Neuronal stem cell (in vitro differentiated cells): ENCODE measurements around the gene ADGRA1.
A peak's percentile ranks its signal among the peaks of the same experiment; 100 is the strongest.

ENCODE experiments used
- DNase-seq: peaks from one replicate; pipeline ENCODE4 v3.0.0-alpha.2; 2013; ENCODE audit warnings: low spot score
- H2AFZ ChIP-seq: one replicate; pipeline ENCODE4 v1.6.1; 2013; ENCODE audit warnings: mild to moderate bottlenecking, low read length, inconsistent platforms
- H2AK5ac ChIP-seq: 2 replicates; pipeline ENCODE4 v1.6.1; 2013; ENCODE audit warnings: low read depth, mild to moderate bottlenecking, inconsistent platforms, low read length, moderate library complexity, mixed read lengths
- H2BK120ac ChIP-seq: 2 replicates; pipeline ENCODE4 v1.6.1; 2013; ENCODE audit warnings: low read depth, mild to moderate bottlenecking, inconsistent platforms, low read length, moderate library complexity, mixed read lengths
- H2BK12ac ChIP-seq: one replicate; pipeline ENCODE4 v1.6.1; 2013; ENCODE audit warnings: low read length, inconsistent platforms
- H2BK15ac ChIP-seq: 2 replicates; pipeline ENCODE4 v1.6.1; 2013; ENCODE audit warnings: mild to moderate bottlenecking, low read length, inconsistent platforms, mixed read lengths
- H2BK5ac ChIP-seq: one replicate; pipeline ENCODE4 v1.6.1; 2013; ENCODE audit warnings: inconsistent platforms, mild to moderate bottlenecking, low read length, moderate library complexity
- H3K14ac ChIP-seq: one replicate; pipeline ENCODE4 v1.6.1; 2013; ENCODE audit warnings: low read length, inconsistent platforms
- H3K18ac ChIP-seq: 2 replicates; pipeline ENCODE4 v1.6.1; 2013; ENCODE audit warnings: low read length, inconsistent platforms
- H3K23ac ChIP-seq: 2 replicates; pipeline ENCODE4 v1.6.1; 2013; ENCODE audit warnings: low read depth, mild to moderate bottlenecking, mixed read lengths, low read length, inconsistent platforms; ENCODE audit not compliant: poor library complexity
- H3K27ac ChIP-seq: replicated peaks from 3 replicates; pipeline ENCODE4 v1.5.1; 2013; ENCODE audit warnings: low read length, inconsistent platforms
- H3K27me3 ChIP-seq, 3 experiments: 2 replicates each; pipeline ENCODE4 v1.6.1; 2013; ENCODE audit warnings: low read length in 3 of 3, mild to moderate bottlenecking in 2 of 3, inconsistent platforms in 1 of 3, low read depth in 1 of 3, mixed read lengths in 1 of 3, moderate library complexity in 1 of 3; ENCODE audit not compliant: control insufficient read depth in 3 of 3, insufficient read depth in 3 of 3
- H3K36me3 ChIP-seq, 2 donors: replicated peaks in 1 of 2; 2 replicates each; pipeline ENCODE4 v1.6.1; 2013; ENCODE audit warnings: low read length in 2 of 2; ENCODE audit not compliant: control insufficient read depth in 2 of 2, insufficient read depth in 2 of 2
- H3K4ac ChIP-seq: 2 replicates; pipeline ENCODE4 v1.6.1; 2013; ENCODE audit warnings: inconsistent platforms, mild to moderate bottlenecking, low read length, moderate library complexity
- H3K4me1 ChIP-seq, 2 donors: 1 replicate in 1 of 2; 2 replicates in 1 of 2; pipeline ENCODE4 v1.6.1; 2013; ENCODE audit warnings: low read length in 2 of 2, low read depth in 1 of 2; ENCODE audit not compliant: control insufficient read depth in 2 of 2, insufficient read depth in 1 of 2
- H3K4me2 ChIP-seq: one replicate; pipeline ENCODE4 v1.6.1; 2013; ENCODE audit warnings: mild to moderate bottlenecking, low read length, inconsistent platforms; ENCODE audit not compliant: insufficient read depth, poor library complexity, severe bottlenecking
- H3K4me3 ChIP-seq, 2 donors: 2 replicates each; pipeline ENCODE4 v1.5.1; 2013; ENCODE audit warnings: low read length in 2 of 2, mild to moderate bottlenecking in 2 of 2, inconsistent platforms in 1 of 2, moderate library complexity in 1 of 2
- H3K79me1 ChIP-seq: one replicate; pipeline ENCODE4 v1.6.1; 2013; ENCODE audit warnings: low read depth, mild to moderate bottlenecking, inconsistent platforms, low read length, moderate library complexity
- H3K9ac ChIP-seq: one replicate; pipeline ENCODE4 v1.6.1; 2013; ENCODE audit warnings: mild to moderate bottlenecking, low read depth, low read length, inconsistent platforms; ENCODE audit not compliant: poor library complexity
- H3K9me3 ChIP-seq, 2 donors: replicated peaks in 1 of 2; 2 replicates each; pipeline versions ENCODE3 to v1.6.1; 2013; ENCODE audit warnings: low read length in 2 of 2, mild to moderate bottlenecking in 2 of 2, inconsistent platforms in 1 of 2, low read depth in 1 of 2, mixed read lengths in 1 of 2, moderate library complexity in 1 of 2; ENCODE audit not compliant: control insufficient read depth in 2 of 2, insufficient read depth in 1 of 2
- H4K8ac ChIP-seq: one replicate; pipeline ENCODE4 v1.6.1; 2013; ENCODE audit warnings: low read depth, mild to moderate bottlenecking, inconsistent platforms, low read length, moderate library complexity
- H4K91ac ChIP-seq: one replicate; pipeline ENCODE4 v1.6.1; 2013; ENCODE audit warnings: low read length, low read depth, mild to moderate bottlenecking, inconsistent platforms; ENCODE audit not compliant: poor library complexity
- WGBS, 2 donors: extraction: QIAGEN DNeasy Blood & Tissue Kit; methylation state at CpG; one replicate each; pipeline ENCODE4 v1.1.7; 2013; ENCODE audit warnings: missing lambda C conversion rate in 2 of 2, mixed read lengths in 1 of 2; ENCODE audit not compliant: insufficient read length in 2 of 2, insufficient replicate concordance in 1 of 2; ENCODE audit errors: extremely low coverage in 2 of 2; 5-methylcytosine and 5-hydroxymethylcytosine counted together

Gene ADGRA1

GRCh38 chr10:133166828-133167692 is 79.3 kb downstream of the ADGRA1 start:
- DNase-seq, result no peak
- Histone ChIP-seq H2BK5ac (no peak overlapping the region), H4K8ac (no peak overlapping the region), H3K27ac (no peak overlapping the region), H2AFZ (no peak overlapping the region), H2AK5ac (no peak overlapping the region), H3K4me3 (no peak overlapping the region), H3K9ac (peak overlapping the region; percentile 21), H3K36me3 (peaks cover 0 to 8% of the 10 kb centered on the region in 2 donors), H4K91ac (no peak overlapping the region), H2BK120ac (no peak overlapping the region), H3K14ac (peak overlapping the region; percentile 85), H3K79me1 (peaks cover 3% of the 10 kb centered on the region), H3K27me3 (no peaks in the 10 kb centered on the region), H2BK12ac (no peak overlapping the region), H3K9me3 (peaks cover 0 to 2% of the 10 kb centered on the region in 2 donors), H3K18ac (no peak overlapping the region), H3K4ac (no peak overlapping the region), H3K4me2 (no peak overlapping the region), H3K4me1 (peaks cover 1 to 2% of the 10 kb centered on the region in 2 donors), H3K23ac (peak overlapping the region; percentile 80), H2BK15ac (no peak overlapping the region)
- no CpG with 5 or more reads among the region's 66 CpGs for WGBS, 2 donors

- no peak overlapping the region for H3K4me3 ChIP-seq
- no peak overlapping the region for H4K91ac ChIP-seq
- DNase-seq, result no peak
- H3K4ac ChIP-seq, result no peak overlapping the region
- peaks cover 0 to 2% of the 10 kb centered on the region in 2 donors for H3K4me1 ChIP-seq
- H3K27me3 ChIP-seq, result no peaks in the 10 kb centered on the region
- no peak overlapping the region for H3K9ac ChIP-seq
- peak overlapping the region; percentile 17 for H4K8ac ChIP-seq
- WGBS, 2 donors, result no CpG with 5 or more reads among the region's 37 CpGs
- H2BK12ac ChIP-seq, result no peak overlapping the region
- no peak overlapping the region for H2BK120ac ChIP-seq
- no peak overlapping the region for H2BK5ac ChIP-seq
- H3K27ac ChIP-seq, result no peak overlapping the region
- no peak overlapping the region for H2AK5ac ChIP-seq
- peaks cover 0 to 2% of the 10 kb centered on the region in 2 donors for H3K9me3 ChIP-seq
- H2BK15ac ChIP-seq, result no peak overlapping the region
- peak overlapping the region; percentile 80 for H3K23ac ChIP-seq
- no peak overlapping the region for H3K14ac ChIP-seq
- peaks cover 0 to 4% of the 10 kb centered on the region in 2 donors for H3K36me3 ChIP-seq
- H3K4me2 ChIP-seq, result no peak overlapping the region
- H3K79me1 ChIP-seq, result peaks cover 3% of the 10 kb centered on the region
- no peak overlapping the region for H2AFZ ChIP-seq
- H3K18ac ChIP-seq, result peak overlapping the region; percentile 38
Measured at GRCh38 chr10:133167693-133168616, 80.2 kb downstream of the ADGRA1 start.

GRCh38 chr10:133168617-133169031 is 80.9 kb downstream of the ADGRA1 start:
- no CpG with 5 or more reads among the region's 14 CpGs for WGBS, 2 donors
- H3K4me1 ChIP-seq, result peaks cover 0 to 2% of the 10 kb centered on the region in 2 donors
- H2AFZ ChIP-seq, result no peak overlapping the region
- DNase-seq, result no peak
- H2BK12ac ChIP-seq, result no peak overlapping the region
- no peak overlapping the region for H2BK5ac ChIP-seq
- no peak overlapping the region for H3K4ac ChIP-seq
- no peak overlapping the region for H3K4me2 ChIP-seq
- H3K36me3 ChIP-seq, result peaks cover 0 to 4% of the 10 kb centered on the region in 2 donors
- H3K79me1 ChIP-seq, result peaks cover 3% of the 10 kb centered on the region
- H3K9ac ChIP-seq, result no peak overlapping the region
- H4K8ac ChIP-seq, result no peak overlapping the region
- no peaks in the 10 kb centered on the region for H3K27me3 ChIP-seq
- no peak overlapping the region for H4K91ac ChIP-seq
- no peak overlapping the region for H2BK15ac ChIP-seq
- no peak overlapping the region for H2BK120ac ChIP-seq
- no peak overlapping the region for H2AK5ac ChIP-seq
- H3K14ac ChIP-seq, result no peak overlapping the region
- no peak overlapping the region for H3K27ac ChIP-seq
- H3K23ac ChIP-seq, result no peak overlapping the region
- H3K4me3 ChIP-seq, result no peak overlapping the region
- no peak overlapping the region for H3K18ac ChIP-seq
- H3K9me3 ChIP-seq, result peaks cover 0 to 2% of the 10 kb centered on the region in 2 donors
